NCI-H748 (cell line): Measurements from ENCODE around the gene FCRL6.

Experiments used
- DNase-seq: peaks from one replicate; lab custom pipeline; 2025; ENCODE audit not compliant: unreplicated experiment; lab: John Stamatoyannopoulos, UW

Gene FCRL6

DNA sequence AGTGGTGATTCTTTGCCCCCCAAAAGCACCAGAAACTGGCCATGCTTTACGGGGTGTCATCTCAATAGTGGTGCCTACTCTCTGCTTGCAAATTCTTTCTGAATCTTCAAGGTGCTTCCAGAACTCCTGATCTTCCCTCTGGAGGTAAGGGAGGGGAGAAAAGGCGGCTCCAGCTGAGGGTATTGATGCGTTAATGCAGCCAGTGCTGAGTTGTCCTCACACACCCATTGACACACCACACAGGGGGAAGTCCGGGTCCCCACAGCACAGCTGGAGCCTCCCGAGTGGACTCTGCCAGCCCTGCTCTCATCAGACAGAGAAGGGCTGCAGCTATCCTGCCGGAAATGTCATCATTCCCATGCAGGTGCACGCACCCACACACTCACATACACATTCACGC lies 59.1 kb downstream of the FCRL6 start:
- no peak for DNase-seq

GRCh38 chr1:159862031-159862430 lies 59.9 kb downstream of the FCRL6 start:
- DNase-seq = no peak

- no peak for DNase-seq
Observed at GRCh38 chr1:159862557-159862956, 60.4 kb downstream of the FCRL6 start, which contains the start of gene VSIG8. Gene VSIG8, minus strand, starts transcription at chr1:159862657. Its CDS starts 136 bp downstream, at chr1:159862521.

GRCh38 chr1:159864262-159864661 lies 62.1 kb downstream of the FCRL6 start:
- no peak for DNase-seq
